ENCODE data around the gene LPP. TPM values are rescaled to one million over a fixed set of nuclear protein-coding genes. Genes with fewer than 3 reads are reported as not detected.
A peak's percentile ranks its signal among the peaks of the same experiment; 100 is the strongest.

The LPP gene
- total RNA-seq, 6 experiments from 2014 or later: 41.5 to 90.5 (median 69.5) TPM

- Histone ChIP-seq H3K27me3 (no peaks in the 10 kb centered on the region), H3K4me3 (no peak overlapping the region), H3K27ac (no peak overlapping the region), H3K4me1 (peaks cover 0 to 4% (median 0%) of the 10 kb centered on the region in 4 donors), H3K9me3 (no peaks in the 10 kb centered on the region), H3K36me3 (no peaks in the 10 kb centered on the region)
- no peak for ATAC-seq
- intact Hi-C loops (cut with DNase I): no loop called here
- WGBS (ENCODE audit: insufficient coverage, low coverage, low lambda C conversion rate, missing lambda C conversion rate): 58% methylated on average over 1 of the region's 1 CpG
- TF ChIP-seq CTCF (IDR thresholded peaks at IDR 0.05) (no peak), POLR2A (IDR thresholded peaks at IDR 0.05) (no peak)
- DNase-seq: no peak
These were observed 574.5 kb downstream of the LPP start for GRCh38 chr3:188728371-188728896.

- DNase-seq: no peak
- ATAC-seq: no peak
- no peaks in the 10 kb centered on the region for H3K27me3 ChIP-seq
- no peak overlapping the region for H3K4me3 ChIP-seq
- H3K4me1 ChIP-seq: peaks cover 0 to 8% (median 0%) of the 10 kb centered on the region in 4 donors
- 50% methylated on average over 1 of the region's 1 CpG for WGBS (ENCODE audit: insufficient coverage, low coverage, low lambda C conversion rate, missing lambda C conversion rate)
- intact Hi-C loops (cut with DNase I): no loop called here
- no peaks in the 10 kb centered on the region for H3K36me3 ChIP-seq
- H3K27ac ChIP-seq: no peak overlapping the region
- no peaks in the 10 kb centered on the region for H3K9me3 ChIP-seq
- no peak for TF ChIP-seq POLR2A (IDR thresholded peaks at IDR 0.05)
These were observed 575.5 kb downstream of the LPP start for GRCh38 chr3:188729422-188729821.

- H3K27me3 ChIP-seq: no peaks in the 10 kb centered on the region
- no peak overlapping the region for H3K27ac ChIP-seq
- WGBS (ENCODE audit: insufficient coverage, low coverage, low lambda C conversion rate, missing lambda C conversion rate): 75% methylated on average over 1 of the region's 1 CpG
- ATAC-seq (peak in 3 of 4 donors; percentile 37 to 58 (median 43)), DNase-seq (no peak)
- H3K4me3 ChIP-seq: no peak overlapping the region
- no peaks in the 10 kb centered on the region for H3K9me3 ChIP-seq
- intact Hi-C loops (cut with DNase I): no loop called here
- H3K36me3 ChIP-seq: no peaks in the 10 kb centered on the region
- TF ChIP-seq CTCF (IDR thresholded peaks at IDR 0.05): no peak
- peaks cover 0 to 19% (median under 1%) of the 10 kb centered on the region in 4 donors for H3K4me1 ChIP-seq
These were observed 580.4 kb downstream of the LPP start for GRCh38 chr3:188734395-188734794.

GRCh38 chr3:188739511-188739910 lies 585.6 kb downstream of the LPP start:
- no peaks in the 10 kb centered on the region for H3K36me3 ChIP-seq
- ATAC-seq: peak in 1 of 4 donors; percentile 18
- peak overlapping the region in 2 of 3 donors; percentile 51 to 83 for H3K27ac ChIP-seq
- DNase-seq: no peak
- no peak overlapping the region for H3K4me3 ChIP-seq
- no peaks in the 10 kb centered on the region for H3K9me3 ChIP-seq
- H3K27me3 ChIP-seq: no peaks in the 10 kb centered on the region
- peaks cover 0 to 55% (median 22%) of the 10 kb centered on the region in 4 donors for H3K4me1 ChIP-seq
- intact Hi-C loops (cut with DNase I): no loop called here
- TF ChIP-seq POLR2A (IDR thresholded peaks at IDR 0.05) (no peak), CTCF (IDR thresholded peaks at IDR 0.05) (no peak)

GRCh38 chr3:188740010-188740409 lies 586.1 kb downstream of the LPP start:
- Histone ChIP-seq H3K27ac (peak overlapping the region in 2 of 3 donors; percentile 51 to 83), H3K27me3 (no peaks in the 10 kb centered on the region), H3K4me1 (peaks cover 0 to 58% (median 24%) of the 10 kb centered on the region in 4 donors), H3K9me3 (no peaks in the 10 kb centered on the region), H3K4me3 (no peak overlapping the region), H3K36me3 (no peaks in the 10 kb centered on the region)
- intact Hi-C loops (cut with DNase I): no loop called here
- WGBS (ENCODE audit: insufficient coverage, low coverage, low lambda C conversion rate, missing lambda C conversion rate): 44% methylated on average over 1 of the region's 1 CpG
- DNase-seq (peak in 1 of 3 donors; percentile 63), ATAC-seq (peak; percentile 65 to 88 (median 74))
- TF ChIP-seq POLR2A (IDR thresholded peaks at IDR 0.05) (no peak), CTCF (IDR thresholded peaks at IDR 0.05) (no peak)

All from right lobe of liver (tissue), 6 donors.